Endothelial cell of umbilical vein (primary cell): ENCODE data around the gene IVD. TPM values are rescaled to one million over a fixed set of nuclear protein-coding genes. Genes with fewer than 3 reads are reported as not detected.

Experiments
- BruUV-seq: library from RNA; stranded (reverse); fragments of 400-500 nt; replicated peaks from 2 replicates; lab custom pipeline; 2021; lab: Mats Ljungman, UMichigan
- CTCF ChIA-PET: fragments of 300-600, 350-600 bp; sonication (Branson Sonifier 250); formaldehyde crosslinking; loops from one replicate; lab custom pipeline; 2021; ENCODE audit warnings: antibody characterized with exemption, inconsistent platforms; lab: Charles Lee
- POLR2A ChIA-PET: fragments of 300-600, 350-600 bp; sonication (Branson Sonifier 250); formaldehyde crosslinking; loops from one replicate; lab custom pipeline; 2021; ENCODE audit warnings: antibody characterized with exemption, inconsistent platforms; lab: Charles Lee
- DNase-seq: peaks from one replicate; pipeline ENCODE4 v3.0.0-alpha.2; 2011; ENCODE audit warnings: low read depth, low spot score
- FAIRE-seq: peaks from 2 replicates; lab custom pipeline; 2011; peaks lifted over from hg19 to GRCh38; lab: Jason Lieb, UNC
- H2AFZ ChIP-seq: 2 replicates; pipeline ENCODE4 v1.6.0; 2012; ENCODE audit warnings: low read depth, low read length, control low read depth, inconsistent platforms
- H3K27ac ChIP-seq: 2 replicates; pipeline ENCODE4 v1.5.1; 2011; ENCODE audit warnings: low read depth, mild to moderate bottlenecking, control low read depth, low read length, moderate library complexity; ENCODE audit not compliant: insufficient read depth
- H3K27me3 ChIP-seq, 2 experiments: 2 replicates each; pipeline versions ENCODE4 v1.6.0 to v1.6.1; 2011; ENCODE audit warnings: low read length in 2 of 2, mixed read lengths in 1 of 2; ENCODE audit not compliant: control insufficient read depth in 2 of 2, insufficient read depth in 2 of 2
- H3K36me3 ChIP-seq, 2 experiments: 2 replicates in 1 of 2; 3 replicates in 1 of 2; pipeline ENCODE4 v1.5.1; 2011; ENCODE audit warnings: low read length in 2 of 2, mild to moderate bottlenecking in 1 of 2, moderate library complexity in 1 of 2; ENCODE audit not compliant: control insufficient read depth in 2 of 2, insufficient read depth in 2 of 2; ENCODE audit errors: extremely low read depth in 1 of 2
- H3K4me1 ChIP-seq: 3 replicates; pipeline ENCODE4 v1.5.1; 2011; ENCODE audit warnings: mild to moderate bottlenecking, low read length; ENCODE audit not compliant: control insufficient read depth, insufficient read depth; ENCODE audit errors: extremely low read depth
- H3K4me2 ChIP-seq: 2 replicates; pipeline ENCODE4 v1.6.1; 2011; ENCODE audit warnings: low read length, control low read depth, mixed read lengths; ENCODE audit not compliant: insufficient read depth
- H3K4me3 ChIP-seq, 3 experiments: fragments of 200-600 bp in 1 of 3; sonication (generic), shearing (Covaris generic) in 1 of 3; replicated peaks in 1 of 3; 2 replicates each; pipeline ENCODE4 v1.5.1; 2011 to 2016; ENCODE audit warnings: control low read depth in 3 of 3, low read length in 3 of 3, mild to moderate bottlenecking in 2 of 3, inconsistent platforms in 1 of 3, low read depth in 1 of 3, moderate library complexity in 1 of 3; ENCODE audit not compliant: insufficient read depth in 1 of 3
- H3K79me2 ChIP-seq: 2 replicates; pipeline ENCODE4 v1.6.0; 2012; ENCODE audit warnings: low read length, inconsistent platforms; ENCODE audit not compliant: control insufficient read depth, insufficient read depth
- H3K9ac ChIP-seq: replicated peaks from 2 replicates; pipeline ENCODE3; 2011; ENCODE audit warnings: low read length, control low read depth; ENCODE audit not compliant: insufficient read depth; ENCODE audit errors: extremely low read depth
- H3K9me1 ChIP-seq: replicated peaks from 3 replicates; pipeline ENCODE4 v1.6.0; 2011; ENCODE audit warnings: mild to moderate bottlenecking, low read length; ENCODE audit not compliant: control insufficient read depth, insufficient read depth; ENCODE audit errors: extremely low read depth
- H3K9me3 ChIP-seq: replicated peaks from 2 replicates; pipeline ENCODE4 v1.5.1; 2012; ENCODE audit warnings: low read length, inconsistent platforms; ENCODE audit not compliant: control insufficient read depth, insufficient read depth
- H4K20me1 ChIP-seq: replicated peaks from 2 replicates; pipeline ENCODE3; 2011; ENCODE audit warnings: mild to moderate bottlenecking, low read length; ENCODE audit not compliant: control insufficient read depth, insufficient read depth; ENCODE audit errors: extremely low read depth
- CTCF ChIP-seq, 2 donors: IDR thresholded peaks; 1 replicate in 1 of 2; 2 replicates in 1 of 2; pipeline ENCODE4 v1.5.1; 2011; ENCODE audit warnings: low read length in 2 of 2, mild to moderate bottlenecking in 2 of 2, moderate library complexity in 2 of 2, control low read depth in 1 of 2, inconsistent platforms in 1 of 2, low read depth in 1 of 2; ENCODE audit not compliant: insufficient read depth in 1 of 2; ENCODE audit errors: extremely low read depth in 1 of 2
- EZH2 ChIP-seq: IDR thresholded peaks from 2 replicates; pipeline ENCODE4 v1.6.1; 2012; ENCODE audit warnings: borderline replicate concordance, low read depth, mild to moderate bottlenecking, moderate library complexity, low read length, inconsistent platforms; ENCODE audit not compliant: severe bottlenecking
- GATA2 ChIP-seq: IDR thresholded peaks from 2 replicates; pipeline ENCODE4 v1.7.0; 2011; ENCODE audit warnings: low read depth, mild to moderate bottlenecking, moderate library complexity, mixed read lengths, low read length; ENCODE audit not compliant: insufficient read length, insufficient read depth
- JUN ChIP-seq: IDR thresholded peaks from 2 replicates; pipeline ENCODE4 v1.6.1; 2011; ENCODE audit warnings: borderline replicate concordance, low read depth; ENCODE audit not compliant: insufficient read length, insufficient read depth
- MYC ChIP-seq: IDR thresholded peaks from one replicate; pipeline ENCODE4 v1.6.1; 2011; ENCODE audit warnings: mild to moderate bottlenecking, low read depth, low read length
- POLR2A ChIP-seq: IDR thresholded peaks from 2 replicates; pipeline ENCODE4 v1.6.1; 2012; ENCODE audit warnings: low read depth, mild to moderate bottlenecking, control low read depth, low read length
- POLR2AphosphoS5 ChIP-seq: IDR thresholded peaks from 2 replicates; pipeline ENCODE4 v1.6.1; 2012; ENCODE audit warnings: low read depth, mild to moderate bottlenecking, control low read depth, low read length, moderate library complexity; ENCODE audit not compliant: insufficient read depth
- dilution Hi-C: fragments of 300-500 bp; cut with MboI; formaldehyde crosslinking; loops from one replicate; pipeline ENCODE4 v1.15.0; 2019; ENCODE audit warnings: low sequenced_read_pairs; ENCODE audit not compliant: extremely low pct_ligation_motif_present
- intact Hi-C: fragments of 100-400 bp; cut with micrococcal nuclease; formaldehyde crosslinking; loops from one replicate; pipeline ENCODE4 v1.10.0; 2022
- polyA plus RNA-seq, 4 experiments: library from polyadenylated mRNA; depleted of rRNA in 3 of 4; stranded (reverse) in 3 of 4; unstranded in 1 of 4; fragments of >200 nt; gene quantifications; 2 replicates each; pipeline versions ENCODE4 v1.2.1 to v1.2.3, GENCODE V29; 2011 to 2012; ENCODE audit warnings: missing spikeins in 1 of 4
- total RNA-seq: library from RNA; stranded (reverse); gene quantifications from 2 replicates; pipeline ENCODE4 v1.2.3, GENCODE V29; 2021
- TF ChIP-seq, protein P1 (sequence below): IDR thresholded peaks from 2 replicates; pipeline ENCODE4 v1.6.1; 2011; ENCODE audit not compliant: insufficient read depth, insufficient read length

Gene IVD
- total and polyA plus RNA-seq, 2 donors (not counting 3 experiments of a cell fraction or from before 2014, with no cell fraction given) = 34.1 to 62.5 TPM

- Histone ChIP-seq H3K4me2 (no peak overlapping the region), H3K36me3 (peaks cover 0 to 33% of the 10 kb centered on the region in 2 experiments), H3K9me1 (no peaks in the 10 kb centered on the region), H3K27ac (no peak overlapping the region), H3K9me3 (no peaks in the 10 kb centered on the region), H3K79me2 (peaks cover 1% of the 10 kb centered on the region), H3K9ac (no peak overlapping the region), H4K20me1 (no peaks in the 10 kb centered on the region), H3K4me1 (no peaks in the 10 kb centered on the region), H2AFZ (no peak overlapping the region), H3K27me3 (no peaks in the 10 kb centered on the region), H3K4me3 (no peak overlapping the region)
- no peak for FAIRE-seq
- CTCF ChIA-PET = no interaction called here
- TF ChIP-seq JUN (no peak), POLR2AphosphoS5 (no peak), POLR2A (no peak), EZH2 (no peak), CTCF (IDR thresholded peaks at IDR 0.05; ENCODE audit: extremely low read depth in 1 of 2, insufficient read depth in 1 of 2, low read depth in 1 of 2, low read length in 2 of 2) (no peak), MYC (no peak), GATA2 (no peak)
- TF ChIP-seq, protein P1, sequence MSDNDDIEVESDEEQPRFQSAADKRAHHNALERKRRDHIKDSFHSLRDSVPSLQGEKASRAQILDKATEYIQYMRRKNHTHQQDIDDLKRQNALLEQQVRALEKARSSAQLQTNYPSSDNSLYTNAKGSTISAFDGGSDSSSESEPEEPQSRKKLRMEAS = no peak
- no peak for DNase-seq
- intact Hi-C loops = no loop called here
- dilution Hi-C loops = no loop called here
- POLR2A ChIA-PET = no interaction called here
- no TSS peak for BruUV-seq
Measured at GRCh38 chr15:40461958-40462357, 56.4 kb downstream of the IVD start.
